Measurements from ENCODE around the gene NAA40.
"Not testable (repeated sequence)": the region's sequence is repeated elsewhere in the genome, so short reads cannot be mapped to it uniquely, and the experiment has no call there.

NAA40 gene

DNA sequence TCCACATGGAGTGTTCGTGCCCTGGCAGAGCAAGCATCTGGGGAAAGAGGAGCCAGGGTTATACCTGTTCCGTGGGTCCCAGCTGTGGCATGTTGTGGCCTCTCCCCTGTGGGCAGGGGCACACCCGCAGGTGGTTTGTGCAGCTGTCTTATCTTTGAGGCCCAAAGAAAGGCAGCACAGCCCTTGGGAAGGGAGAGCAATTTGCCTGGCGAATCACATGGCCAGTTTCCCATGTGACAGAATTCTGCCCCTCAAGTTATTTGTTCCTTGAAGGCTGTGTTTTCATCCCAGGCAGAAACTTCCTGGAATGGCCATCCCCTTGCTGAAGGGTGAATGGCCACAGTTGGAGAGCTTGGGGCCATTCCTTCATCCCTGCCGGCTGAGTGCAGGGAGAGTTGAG lies 19.2 kb downstream of the NAA40 start:
- Histone ChIP-seq H3K14ac (ENCODE audit: low read length in 2 of 2) (no peak overlapping the region), H3K27ac (ENCODE audit: low read length, poor library complexity, severe bottlenecking) (no peak overlapping the region), H3K79me1 (replicated peaks; ENCODE audit: low read length, poor library complexity, severe bottlenecking) (peaks cover 4% of the 10 kb centered on the region), H2BK12ac (ENCODE audit: low read length in 2 of 2) (no peak overlapping the region), H4K8ac (ENCODE audit: low read length) (no peak overlapping the region), H2BK5ac (ENCODE audit: low read depth, low read length, poor library complexity, severe bottlenecking) (no peak overlapping the region), H3K4me1 (ENCODE audit: control insufficient read depth, insufficient read depth, low read depth, low read length) (peaks cover 15% of the 10 kb centered on the region), H3K4me3 (ENCODE audit: insufficient read depth in 1 of 2, low read depth in 1 of 2, low read length in 2 of 2) (no peak overlapping the region), H3K4me2 (ENCODE audit: low read length, poor library complexity, severe bottlenecking) (no peak overlapping the region), H2AK5ac (ENCODE audit: low read length, severe bottlenecking) (no peak overlapping the region), H3K4ac (ENCODE audit: low read depth in 1 of 2, low read length in 2 of 2) (no peak overlapping the region), H3K27me3 (ENCODE audit: control insufficient read depth in 1 of 2, insufficient read depth in 1 of 2, low read length in 2 of 2) (no peaks in the 10 kb centered on the region), H3K9me3 (ENCODE audit: control insufficient read depth, low read length) (no peaks in the 10 kb centered on the region), H3K18ac (ENCODE audit: low read depth in 1 of 2, low read length in 2 of 2) (no peak overlapping the region), H3K36me3 (ENCODE audit: control insufficient read depth in 1 of 2, insufficient read depth in 2 of 2, low read depth in 1 of 2, low read length in 2 of 2) (peaks cover 38 to 54% of the 10 kb centered on the region in 2 experiments), H3K23ac (ENCODE audit: low read length in 2 of 2) (no peak overlapping the region), H2BK120ac (ENCODE audit: low read depth, low read length) (no peak overlapping the region), H3K9ac (ENCODE audit: low read length) (no peak overlapping the region), H2AFZ (ENCODE audit: low read depth, low read length) (no peak overlapping the region), H4K91ac (ENCODE audit: low read length) (no peak overlapping the region), H2BK15ac (ENCODE audit: low read depth, poor library complexity, severe bottlenecking) (no peak overlapping the region)
- no peak for DNase-seq
- WGBS, result 95% methylated on average over 4 of the region's 5 CpGs

DNA sequence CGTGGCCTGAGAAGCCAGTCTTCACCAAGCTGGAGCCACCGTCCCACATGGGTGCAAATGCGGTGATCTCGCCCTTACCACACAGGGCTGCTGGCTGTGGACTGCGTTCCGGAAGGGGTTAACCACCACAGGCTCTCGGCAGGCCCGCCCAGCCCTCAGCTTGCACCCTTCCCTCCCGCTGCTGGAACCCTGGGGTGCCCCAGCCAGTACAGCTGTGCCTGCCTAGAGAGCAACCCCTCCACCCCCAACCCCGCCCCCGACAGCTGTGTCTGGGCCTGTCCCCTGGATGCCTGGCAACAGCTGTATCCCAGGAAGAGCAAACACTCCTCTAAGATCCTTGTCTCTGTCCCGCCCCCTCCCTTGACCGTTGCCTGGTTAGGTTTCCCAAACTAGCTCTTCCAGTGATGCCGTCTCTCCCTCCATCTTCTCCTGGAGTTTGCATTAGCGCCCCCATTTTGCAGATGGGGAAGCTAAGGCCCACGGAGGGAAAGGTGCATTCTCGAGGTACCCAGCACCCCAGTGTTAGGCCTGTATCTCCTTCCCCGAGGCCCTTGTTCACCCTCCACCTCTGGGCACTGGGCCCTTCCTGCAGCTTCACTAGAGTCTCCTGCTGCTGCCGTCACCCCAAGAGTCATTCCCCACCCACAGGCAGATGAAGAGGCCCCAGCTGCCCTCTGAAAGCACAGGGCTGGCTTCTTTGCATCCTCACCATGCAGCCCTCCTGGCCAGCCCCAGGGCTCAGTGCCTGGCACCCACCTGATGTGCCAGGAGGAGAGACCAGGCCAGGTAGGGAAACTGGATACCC lies 23.0 kb downstream of the NAA40 start:
- H4K91ac ChIP-seq (ENCODE audit: low read length), result peak overlapping the region; percentile 66
- H3K27ac ChIP-seq (ENCODE audit: low read length, poor library complexity, severe bottlenecking), result no peak overlapping the region
- H3K4me2 ChIP-seq (ENCODE audit: low read length, poor library complexity, severe bottlenecking), result no peak overlapping the region
- H3K14ac ChIP-seq (ENCODE audit: low read length in 2 of 2), result peak overlapping the region in 1 of 2 experiments; percentile 89
- peak overlapping the region; percentile 59 for H3K9ac ChIP-seq (ENCODE audit: low read length)
- DNase-seq, result peak; percentile 50
- no peak overlapping the region for H3K23ac ChIP-seq (ENCODE audit: low read length in 2 of 2)
- H3K4me1 ChIP-seq (ENCODE audit: control insufficient read depth, insufficient read depth, low read depth, low read length), result peaks cover 16% of the 10 kb centered on the region
- peak overlapping the region in 1 of 2 experiments; percentile 57 for H2BK12ac ChIP-seq (ENCODE audit: low read length in 2 of 2)
- no peak overlapping the region for H2AK5ac ChIP-seq (ENCODE audit: low read length, severe bottlenecking)
- WGBS, result 64% methylated on average over 19 of the region's 19 CpGs
- no peaks in the 10 kb centered on the region for H3K27me3 ChIP-seq (ENCODE audit: control insufficient read depth in 1 of 2, insufficient read depth in 1 of 2, low read length in 2 of 2)
- peak overlapping the region; percentile 17 for H2BK15ac ChIP-seq (ENCODE audit: low read depth, poor library complexity, severe bottlenecking)
- no peaks in the 10 kb centered on the region for H3K9me3 ChIP-seq (ENCODE audit: control insufficient read depth, low read length)
- H2BK5ac ChIP-seq (ENCODE audit: low read depth, low read length, poor library complexity, severe bottlenecking), result no peak overlapping the region
- no peak overlapping the region for H3K4me3 ChIP-seq (ENCODE audit: insufficient read depth in 1 of 2, low read depth in 1 of 2, low read length in 2 of 2)
- peaks cover 1% of the 10 kb centered on the region for H3K79me1 ChIP-seq (replicated peaks; ENCODE audit: low read length, poor library complexity, severe bottlenecking)
- no peak overlapping the region for H2AFZ ChIP-seq (ENCODE audit: low read depth, low read length)
- H4K8ac ChIP-seq (ENCODE audit: low read length), result no peak overlapping the region
- no peak overlapping the region for H2BK120ac ChIP-seq (ENCODE audit: low read depth, low read length)
- no peak overlapping the region for H3K18ac ChIP-seq (ENCODE audit: low read depth in 1 of 2, low read length in 2 of 2)
- H3K36me3 ChIP-seq (ENCODE audit: control insufficient read depth in 1 of 2, insufficient read depth in 2 of 2, low read depth in 1 of 2, low read length in 2 of 2), result peaks cover 4 to 20% of the 10 kb centered on the region in 2 experiments
- H3K4ac ChIP-seq (ENCODE audit: low read depth in 1 of 2, low read length in 2 of 2), result peak overlapping the region in 1 of 2 experiments; percentile 32

DNA sequence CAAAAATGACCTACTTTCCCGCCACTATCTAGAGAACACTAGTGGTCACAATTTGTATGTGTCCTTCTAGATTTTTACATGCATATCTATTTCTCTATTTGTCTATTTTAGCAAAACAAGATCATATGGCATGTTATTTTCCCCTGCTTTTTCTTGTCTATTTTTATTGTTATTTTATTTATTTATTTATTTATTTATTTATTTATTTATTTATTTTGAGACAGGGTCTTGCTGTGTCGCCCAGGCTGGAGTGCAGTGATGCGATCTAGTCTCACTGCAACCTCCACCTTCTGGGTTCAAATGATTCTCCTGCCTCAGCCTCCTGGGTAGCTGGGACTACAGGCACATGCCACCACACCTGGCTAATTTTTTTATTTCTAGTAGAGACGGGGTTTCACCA lies 25.1 kb downstream of the NAA40 start:
- H2AFZ ChIP-seq (ENCODE audit: low read depth, low read length); H3K14ac ChIP-seq (ENCODE audit: low read length in 2 of 2); H3K4ac ChIP-seq (ENCODE audit: low read depth in 1 of 2, low read length in 2 of 2); H3K79me1 ChIP-seq (replicated peaks; ENCODE audit: low read length, poor library complexity, severe bottlenecking); H3K36me3 ChIP-seq (ENCODE audit: control insufficient read depth in 1 of 2, insufficient read depth in 2 of 2, low read depth in 1 of 2, low read length in 2 of 2); H3K27me3 ChIP-seq (ENCODE audit: control insufficient read depth in 1 of 2, insufficient read depth in 1 of 2, low read length in 2 of 2); H4K91ac ChIP-seq (ENCODE audit: low read length); H2BK15ac ChIP-seq (ENCODE audit: low read depth, poor library complexity, severe bottlenecking); H3K9ac ChIP-seq (ENCODE audit: low read length); H3K4me2 ChIP-seq (ENCODE audit: low read length, poor library complexity, severe bottlenecking); H2BK5ac ChIP-seq (ENCODE audit: low read depth, low read length, poor library complexity, severe bottlenecking); H4K8ac ChIP-seq (ENCODE audit: low read length); H3K9me3 ChIP-seq (ENCODE audit: control insufficient read depth, low read length); H2BK12ac ChIP-seq (ENCODE audit: low read length in 2 of 2); H3K18ac ChIP-seq (ENCODE audit: low read depth in 1 of 2, low read length in 2 of 2); H2BK120ac ChIP-seq (ENCODE audit: low read depth, low read length); H3K23ac ChIP-seq (ENCODE audit: low read length in 2 of 2); H3K4me3 ChIP-seq (ENCODE audit: insufficient read depth in 1 of 2, low read depth in 1 of 2, low read length in 2 of 2); H3K27ac ChIP-seq (ENCODE audit: low read length, poor library complexity, severe bottlenecking); DNase-seq; H2AK5ac ChIP-seq (ENCODE audit: low read length, severe bottlenecking): not testable (repeated sequence)
- WGBS, result 97% methylated on average over 4 of the region's 4 CpGs
- peaks cover 17% of the 10 kb centered on the region for H3K4me1 ChIP-seq (ENCODE audit: control insufficient read depth, insufficient read depth, low read depth, low read length)

DNA sequence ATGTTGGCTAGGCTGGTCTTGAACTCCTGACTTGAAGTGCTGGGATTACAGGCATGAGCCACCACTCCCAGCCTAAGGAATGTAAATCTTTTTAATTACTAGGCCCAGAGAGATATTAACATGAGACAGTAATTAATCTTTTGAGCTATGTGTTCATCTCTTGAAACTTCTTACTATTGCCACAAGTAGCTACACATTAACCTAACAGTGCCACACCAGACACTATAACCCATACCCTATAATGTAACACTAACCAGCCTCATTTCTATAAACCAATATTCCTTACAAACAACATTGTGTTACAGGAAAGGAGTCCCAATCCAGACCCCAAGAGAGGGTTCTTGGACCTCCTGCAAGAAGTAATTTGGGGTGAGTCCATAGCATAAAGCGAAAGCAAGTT lies 27.6 kb downstream of the NAA40 start:
- H3K9me3 ChIP-seq (ENCODE audit: control insufficient read depth, low read length), result no peaks in the 10 kb centered on the region
- H3K27ac ChIP-seq (ENCODE audit: low read length, poor library complexity, severe bottlenecking), result no peak overlapping the region
- H4K8ac ChIP-seq (ENCODE audit: low read length), result no peak overlapping the region
- H2BK12ac ChIP-seq (ENCODE audit: low read length in 2 of 2), result no peak overlapping the region
- H3K4me2 ChIP-seq (ENCODE audit: low read length, poor library complexity, severe bottlenecking), result no peak overlapping the region
- peaks cover 11% of the 10 kb centered on the region for H3K4me1 ChIP-seq (ENCODE audit: control insufficient read depth, insufficient read depth, low read depth, low read length)
- no peaks in the 10 kb centered on the region for H3K36me3 ChIP-seq (ENCODE audit: control insufficient read depth in 1 of 2, insufficient read depth in 2 of 2, low read depth in 1 of 2, low read length in 2 of 2)
- H2AK5ac ChIP-seq (ENCODE audit: low read length, severe bottlenecking), result no peak overlapping the region
- H3K9ac ChIP-seq (ENCODE audit: low read length), result no peak overlapping the region
- H3K27me3 ChIP-seq (ENCODE audit: control insufficient read depth in 1 of 2, insufficient read depth in 1 of 2, low read length in 2 of 2), result no peaks in the 10 kb centered on the region
- no peak overlapping the region for H3K18ac ChIP-seq (ENCODE audit: low read depth in 1 of 2, low read length in 2 of 2)
- H2AFZ ChIP-seq (ENCODE audit: low read depth, low read length), result no peak overlapping the region
- 100% methylated on average over 1 of the region's 1 CpG for WGBS
- no peak overlapping the region for H3K4me3 ChIP-seq (ENCODE audit: insufficient read depth in 1 of 2, low read depth in 1 of 2, low read length in 2 of 2)
- no peak overlapping the region for H3K14ac ChIP-seq (ENCODE audit: low read length in 2 of 2)
- no peaks in the 10 kb centered on the region for H3K79me1 ChIP-seq (replicated peaks; ENCODE audit: low read length, poor library complexity, severe bottlenecking)
- H3K4ac ChIP-seq (ENCODE audit: low read depth in 1 of 2, low read length in 2 of 2), result no peak overlapping the region
- H2BK120ac ChIP-seq (ENCODE audit: low read depth, low read length), result no peak overlapping the region
- no peak overlapping the region for H4K91ac ChIP-seq (ENCODE audit: low read length)
- no peak for DNase-seq
- no peak overlapping the region for H2BK15ac ChIP-seq (ENCODE audit: low read depth, poor library complexity, severe bottlenecking)
- no peak overlapping the region for H3K23ac ChIP-seq (ENCODE audit: low read length in 2 of 2)
- H2BK5ac ChIP-seq (ENCODE audit: low read depth, low read length, poor library complexity, severe bottlenecking), result no peak overlapping the region

Measured in mesenchymal stem cell (in vitro differentiated cells and primary cell).